Effector CD8-positive, alpha-beta T cell (primary cell): ENCODE results near the gene PER3.

Experiments
- DNase-seq: peaks from one replicate; lab custom pipeline; 2025; lab: John Stamatoyannopoulos, UW

PER3 gene

GRCh38 chr1:7871136-7871535, 87.0 kb downstream of the PER3 start:
- no peak for DNase-seq

GRCh38 chr1:7873801-7874795, 90.0 kb downstream of the PER3 start:
- no peak for DNase-seq

- no peak for DNase-seq
Measured at GRCh38 chr1:7878027-7878426, 93.9 kb downstream of the PER3 start.

GRCh38 chr1:7879228-7879627, 95.1 kb downstream of the PER3 start:
- DNase-seq: no peak

GRCh38 chr1:7884757-7885156, 100.7 kb downstream of the PER3 start:
- no peak for DNase-seq

GRCh38 chr1:7885513-7886404, 101.7 kb downstream of the PER3 start:
- DNase-seq: no peak

GRCh38 chr1:7886405-7886745, 102.3 kb downstream of the PER3 start:
- DNase-seq: no peak

GRCh38 chr1:7888248-7889081, 104.4 kb downstream of the PER3 start:
- DNase-seq: no peak

- no peak for DNase-seq
Measured at GRCh38 chr1:7890853-7891252, 106.8 kb downstream of the PER3 start.

- no peak for DNase-seq
Measured at GRCh38 chr1:7891804-7892203, 107.7 kb downstream of the PER3 start.

GRCh38 chr1:7893529-7894180, 109.6 kb downstream of the PER3 start:
- DNase-seq: no peak
